HPDE6-E6E7 (cell line): ENCODE measurements around the gene MZT2B.
"Not testable (repeated sequence)": the region's sequence is repeated elsewhere in the genome, so short reads cannot be mapped to it uniquely, and the experiment has no call there.

Experiments used
- DNase-seq: peaks from one replicate; pipeline ENCODE4 v3.0.0; 2011; ENCODE audit warnings: missing footprints; ENCODE audit errors: extremely low spot score

Gene MZT2B

GRCh38 chr2:130181880-130182682 is at the start of gene MZT2B:
MZT2B (plus strand) TSS chr2:130182262; CDS start chr2:130182283, 21 bp downstream.
- DNase-seq, result peak; percentile 84

GRCh38 chr2:130135692-130136541 is 46.1 kb upstream of the MZT2B start:
- DNase-seq, result no peak

- not testable (repeated sequence) for DNase-seq
Measured at GRCh38 chr2:130136546-130136945, 45.5 kb upstream of the MZT2B start.

GRCh38 chr2:130137118-130137517 is 44.9 kb upstream of the MZT2B start:
- DNase-seq, result not testable (repeated sequence)

GRCh38 chr2:130138326-130138725 is 43.7 kb upstream of the MZT2B start:
- not testable (repeated sequence) for DNase-seq

- not testable (repeated sequence) for DNase-seq
Measured at GRCh38 chr2:130138841-130139251, 43.2 kb upstream of the MZT2B start.

- DNase-seq, result not testable (repeated sequence)
Measured at GRCh38 chr2:130139331-130140280, 42.5 kb upstream of the MZT2B start.

- DNase-seq, result not testable (repeated sequence)
Measured at GRCh38 chr2:130140516-130140915, 41.5 kb upstream of the MZT2B start.

GRCh38 chr2:130141002-130141401 is 41.1 kb upstream of the MZT2B start:
- not testable (repeated sequence) for DNase-seq

- DNase-seq, result not testable (repeated sequence)
Measured at GRCh38 chr2:130141645-130142370, 40.3 kb upstream of the MZT2B start.

- not testable (repeated sequence) for DNase-seq
Measured at GRCh38 chr2:130142396-130143265, 39.4 kb upstream of the MZT2B start.

- DNase-seq, result not testable (repeated sequence)
Measured at GRCh38 chr2:130143266-130144039, 38.6 kb upstream of the MZT2B start.

- not testable (repeated sequence) for DNase-seq
Measured at GRCh38 chr2:130145006-130145414, 37.1 kb upstream of the MZT2B start, which contains the start of gene CCDC74B. CCDC74B (minus strand) TSS chr2:130145112; CDS start chr2:130144996, 116 bp downstream.

GRCh38 chr2:130148515-130148914 is 33.5 kb upstream of the MZT2B start:
- DNase-seq, result not testable (repeated sequence)

GRCh38 chr2:130150181-130151144 is 31.6 kb upstream of the MZT2B start:
- no peak for DNase-seq

GRCh38 chr2:130151145-130151512 is 30.9 kb upstream of the MZT2B start:
- DNase-seq, result not testable (repeated sequence)

GRCh38 chr2:130152136-130152815 is 29.8 kb upstream of the MZT2B start:
- DNase-seq, result not testable (repeated sequence)
